Measurements from ENCODE around the gene PAFAH1B1.
"Not testable (repeated sequence)": the region's sequence is repeated elsewhere in the genome, so short reads cannot be mapped to it uniquely, and the experiment has no call there.

The PAFAH1B1 gene

GRCh38 chr17:2636169-2636930 is 42.9 kb downstream of the PAFAH1B1 start:
- no peak for DNase-seq (ENCODE audit: low spot score)

- DNase-seq (ENCODE audit: low spot score) = no peak
These were observed 44.0 kb downstream of the PAFAH1B1 start for GRCh38 chr17:2637422-2637821.

GRCh38 chr17:2644971-2645370 is 51.5 kb downstream of the PAFAH1B1 start:
- no peak for DNase-seq (ENCODE audit: low spot score)

GRCh38 chr17:2647957-2648356 is 54.5 kb downstream of the PAFAH1B1 start:
- DNase-seq (ENCODE audit: low spot score) = no peak

GRCh38 chr17:2649191-2649590 is 55.7 kb downstream of the PAFAH1B1 start:
- no peak for DNase-seq (ENCODE audit: low spot score)

GRCh38 chr17:2652911-2653310 is 59.5 kb downstream of the PAFAH1B1 start:
- DNase-seq (ENCODE audit: low spot score) = not testable (repeated sequence)

GRCh38 chr17:2655546-2655945 is 62.1 kb downstream of the PAFAH1B1 start:
- no peak for DNase-seq (ENCODE audit: low spot score)

GRCh38 chr17:2656283-2656682 is 62.8 kb downstream of the PAFAH1B1 start:
- DNase-seq (ENCODE audit: low spot score) = no peak

- not testable (repeated sequence) for DNase-seq (ENCODE audit: low spot score)
These were observed 65.9 kb downstream of the PAFAH1B1 start for GRCh38 chr17:2659337-2659736.

- not testable (repeated sequence) for DNase-seq (ENCODE audit: low spot score)
These were observed 67.0 kb downstream of the PAFAH1B1 start for GRCh38 chr17:2660410-2660809.

- DNase-seq (ENCODE audit: low spot score) = no peak
These were observed 78.6 kb downstream of the PAFAH1B1 start for GRCh38 chr17:2672026-2672425.

- DNase-seq (ENCODE audit: low spot score) = not testable (repeated sequence)
These were observed 85.8 kb downstream of the PAFAH1B1 start for GRCh38 chr17:2679247-2679646.

- no peak for DNase-seq (ENCODE audit: low spot score)
These were observed 87.5 kb downstream of the PAFAH1B1 start for GRCh38 chr17:2680961-2681360.

- no peak for DNase-seq (ENCODE audit: low spot score)
These were observed 88.2 kb downstream of the PAFAH1B1 start for GRCh38 chr17:2681650-2682049.

GRCh38 chr17:2682176-2682938 is 88.9 kb downstream of the PAFAH1B1 start:
- no peak for DNase-seq (ENCODE audit: low spot score)

- no peak for DNase-seq (ENCODE audit: low spot score)
These were observed 90.5 kb downstream of the PAFAH1B1 start for GRCh38 chr17:2683912-2684311.

GRCh38 chr17:2684549-2684948 is 91.1 kb downstream of the PAFAH1B1 start:
- DNase-seq (ENCODE audit: low spot score) = no peak

- no peak for DNase-seq (ENCODE audit: low spot score)
These were observed 92.2 kb downstream of the PAFAH1B1 start for GRCh38 chr17:2685696-2686095.

GRCh38 chr17:2687074-2687418 is 93.6 kb downstream of the PAFAH1B1 start:
- DNase-seq (ENCODE audit: low spot score) = no peak

GRCh38 chr17:2688351-2689342 is 95.2 kb downstream of the PAFAH1B1 start:
- no peak for DNase-seq (ENCODE audit: low spot score)

GRCh38 chr17:2689411-2690164 is 96.1 kb downstream of the PAFAH1B1 start:
- no peak for DNase-seq (ENCODE audit: low spot score)
